Measurements from ENCODE around the gene GARS1.
"Not testable (repeated sequence)": the region's sequence is repeated elsewhere in the genome, so short reads cannot be mapped to it uniquely, and the experiment has no call there.

The GARS1 gene

DNA sequence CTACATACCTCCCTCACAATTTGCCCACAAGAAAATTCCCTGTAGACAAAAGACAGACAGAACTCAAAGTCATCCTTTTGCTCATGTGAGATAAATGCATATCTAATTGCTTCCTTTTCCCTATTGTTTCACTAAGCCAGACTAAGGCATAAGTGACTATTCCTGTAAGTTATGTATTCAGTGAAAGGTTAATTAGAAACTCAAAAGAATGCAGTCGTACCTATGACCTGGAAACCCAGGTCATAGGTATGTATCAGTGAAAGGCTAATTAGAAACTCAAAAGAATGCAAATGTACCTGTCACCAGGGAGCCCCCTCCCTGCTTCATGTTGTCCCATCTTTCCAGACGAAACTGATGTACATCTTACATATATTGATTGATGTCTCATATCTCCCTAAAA lies 10.3 kb upstream of the GARS1 start:
- H3K27me3 ChIP-seq (ENCODE audit: control insufficient read depth, low read length): no peaks in the 10 kb centered on the region
- H3F3A ChIP-seq (ENCODE audit: control insufficient read depth, insufficient read depth): no peaks in the 10 kb centered on the region
- no peaks in the 10 kb centered on the region for H3K9me2 ChIP-seq (replicated peaks; ENCODE audit: control insufficient read depth, low read length)
- TF ChIP-seq, protein P1, sequence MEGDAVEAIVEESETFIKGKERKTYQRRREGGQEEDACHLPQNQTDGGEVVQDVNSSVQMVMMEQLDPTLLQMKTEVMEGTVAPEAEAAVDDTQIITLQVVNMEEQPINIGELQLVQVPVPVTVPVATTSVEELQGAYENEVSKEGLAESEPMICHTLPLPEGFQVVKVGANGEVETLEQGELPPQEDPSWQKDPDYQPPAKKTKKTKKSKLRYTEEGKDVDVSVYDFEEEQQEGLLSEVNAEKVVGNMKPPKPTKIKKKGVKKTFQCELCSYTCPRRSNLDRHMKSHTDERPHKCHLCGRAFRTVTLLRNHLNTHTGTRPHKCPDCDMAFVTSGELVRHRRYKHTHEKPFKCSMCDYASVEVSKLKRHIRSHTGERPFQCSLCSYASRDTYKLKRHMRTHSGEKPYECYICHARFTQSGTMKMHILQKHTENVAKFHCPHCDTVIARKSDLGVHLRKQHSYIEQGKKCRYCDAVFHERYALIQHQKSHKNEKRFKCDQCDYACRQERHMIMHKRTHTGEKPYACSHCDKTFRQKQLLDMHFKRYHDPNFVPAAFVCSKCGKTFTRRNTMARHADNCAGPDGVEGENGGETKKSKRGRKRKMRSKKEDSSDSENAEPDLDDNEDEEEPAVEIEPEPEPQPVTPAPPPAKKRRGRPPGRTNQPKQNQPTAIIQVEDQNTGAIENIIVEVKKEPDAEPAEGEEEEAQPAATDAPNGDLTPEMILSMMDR (IDR thresholded peaks at IDR 0.05; ENCODE audit: low read depth, low read length, poor library complexity, severe bottlenecking): no peak
- no peak overlapping the region for H3K4me2 ChIP-seq (ENCODE audit: low read length)
- peaks cover 16% of the 10 kb centered on the region for H3K79me2 ChIP-seq (ENCODE audit: control insufficient read depth, low read length)
- H3K4me3 ChIP-seq (ENCODE audit: low read length): no peak overlapping the region
- H3K9me3 ChIP-seq (ENCODE audit: control insufficient read depth, insufficient read depth, low read length): peaks cover 9% of the 10 kb centered on the region; the same call in 1 of the 2 replicates
- H3K27ac ChIP-seq (ENCODE audit: low read depth, low read length): no peak overlapping the region
- no peaks in the 10 kb centered on the region for H4K20me1 ChIP-seq (ENCODE audit: control insufficient read depth, insufficient read depth, low read depth, low read length)
- peaks cover 59% of the 10 kb centered on the region for H3K36me3 ChIP-seq (ENCODE audit: control insufficient read depth, low read length)
- H3K4me1 ChIP-seq (ENCODE audit: control insufficient read depth, low read length): no peaks in the 10 kb centered on the region

DNA sequence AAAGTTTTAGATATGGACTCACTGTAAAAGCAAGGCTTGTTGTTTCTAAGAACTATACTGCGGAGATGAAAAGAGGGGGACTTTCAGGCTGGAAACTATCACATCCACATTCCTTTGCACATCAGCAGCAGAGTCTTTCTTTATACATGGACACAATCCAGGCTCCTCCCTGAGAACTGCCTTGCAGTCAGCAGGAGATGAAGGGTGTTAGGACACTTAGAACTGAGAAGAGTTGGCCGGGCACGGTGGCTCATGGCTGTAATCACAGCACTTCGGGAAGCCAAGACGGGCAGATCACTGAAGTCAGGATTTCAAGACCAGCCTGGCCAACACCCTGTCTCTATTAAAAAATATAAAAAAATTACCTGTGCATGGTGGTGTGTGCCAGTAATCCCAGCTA lies 9.7 kb upstream of the GARS1 start:
- H3K36me3 ChIP-seq (ENCODE audit: control insufficient read depth, low read length): peaks cover 59% of the 10 kb centered on the region

DNA sequence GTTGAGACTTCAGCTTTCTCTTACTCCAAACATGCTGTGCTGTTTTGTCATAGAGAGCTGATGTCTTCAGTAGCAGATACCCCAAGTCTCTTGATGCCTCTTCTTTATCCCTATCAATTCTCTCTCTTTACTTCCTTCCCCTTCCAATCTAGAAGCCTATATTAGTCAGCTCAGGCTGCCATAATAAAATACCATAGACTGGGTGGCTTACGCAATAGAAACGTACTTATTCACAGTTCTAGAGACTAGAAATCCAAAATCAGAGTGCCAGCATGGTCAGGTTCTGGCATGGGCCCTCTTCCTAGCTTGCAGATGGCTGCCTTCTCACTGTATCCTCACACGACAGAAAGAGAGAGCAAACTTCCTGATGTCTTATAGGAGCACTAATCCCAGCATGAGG lies 9.0 kb upstream of the GARS1 start:
- peaks cover 22% of the 10 kb centered on the region for H3K79me2 ChIP-seq (ENCODE audit: control insufficient read depth, low read length)
- no peaks in the 10 kb centered on the region for H3K9me2 ChIP-seq (replicated peaks; ENCODE audit: control insufficient read depth, low read length)
- H3K4me1 ChIP-seq (ENCODE audit: control insufficient read depth, low read length): no peaks in the 10 kb centered on the region
- H3K4me2 ChIP-seq (ENCODE audit: low read length): no peak overlapping the region
- TF ChIP-seq EZH2phosphoT487 (IDR thresholded peaks at IDR 0.05; ENCODE audit: borderline replicate concordance, low read length): no peak
- H4K20me1 ChIP-seq (ENCODE audit: control insufficient read depth, insufficient read depth, low read depth, low read length): no peaks in the 10 kb centered on the region
- no peaks in the 10 kb centered on the region for H3K27me3 ChIP-seq (ENCODE audit: control insufficient read depth, low read length)
- H3K9me3 ChIP-seq (ENCODE audit: control insufficient read depth, insufficient read depth, low read length): peaks cover 9% of the 10 kb centered on the region; the same call in 1 of the 2 replicates
- H3K27ac ChIP-seq (ENCODE audit: low read depth, low read length): no peak overlapping the region
- H3F3A ChIP-seq (ENCODE audit: control insufficient read depth, insufficient read depth): no peaks in the 10 kb centered on the region
- H3K4me3 ChIP-seq (ENCODE audit: low read length): no peak overlapping the region
- H3K36me3 ChIP-seq (ENCODE audit: control insufficient read depth, low read length): peaks cover 54% of the 10 kb centered on the region

More for the DNA sequence above, 9.7 kb upstream of the GARS1 start:
- Histone ChIP-seq H3K4me2 (ENCODE audit: low read length) (no peak overlapping the region), H3K4me3 (ENCODE audit: low read length) (no peak overlapping the region), H3K9me2 (replicated peaks; ENCODE audit: control insufficient read depth, low read length) (no peaks in the 10 kb centered on the region), H3F3A (ENCODE audit: control insufficient read depth, insufficient read depth) (no peaks in the 10 kb centered on the region), H4K20me1 (ENCODE audit: control insufficient read depth, insufficient read depth, low read depth, low read length) (no peaks in the 10 kb centered on the region), H3K4me1 (ENCODE audit: control insufficient read depth, low read length) (no peaks in the 10 kb centered on the region), H3K79me2 (ENCODE audit: control insufficient read depth, low read length) (peaks cover 17% of the 10 kb centered on the region), H3K27me3 (ENCODE audit: control insufficient read depth, low read length) (no peaks in the 10 kb centered on the region), H3K9me3 (ENCODE audit: control insufficient read depth, insufficient read depth, low read length) (peaks cover 9% of the 10 kb centered on the region; the same call in 1 of the 2 replicates), H3K27ac (ENCODE audit: low read depth, low read length) (no peak overlapping the region)
- TF ChIP-seq, protein P1 (IDR thresholded peaks at IDR 0.05; ENCODE audit: low read depth, low read length, poor library complexity, severe bottlenecking): no peak
- TF ChIP-seq EZH2phosphoT487 (IDR thresholded peaks at IDR 0.05; ENCODE audit: borderline replicate concordance, low read length): no peak

DNA sequence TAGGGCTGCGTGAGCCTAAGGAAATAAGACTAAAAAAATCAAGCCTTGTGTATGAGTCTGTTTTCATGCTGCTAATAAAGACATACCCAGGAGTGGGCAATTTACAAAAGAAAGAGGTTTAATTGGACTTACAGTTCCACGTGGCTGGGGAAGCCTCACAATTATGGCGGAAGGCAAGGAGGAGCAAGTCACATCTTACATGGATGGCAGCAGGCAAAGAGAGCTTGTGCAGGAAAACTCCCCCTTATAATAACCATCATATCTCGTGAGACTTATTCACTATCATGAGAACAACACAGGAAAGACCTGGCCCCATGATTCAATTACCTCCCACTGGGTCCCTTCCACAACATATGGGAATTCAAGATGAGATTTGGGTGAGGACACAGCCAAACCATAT lies 7.1 kb upstream of the GARS1 start:
- not testable (repeated sequence) for H3K4me3 ChIP-seq (ENCODE audit: low read length); H3K27me3 ChIP-seq (ENCODE audit: control insufficient read depth, low read length); H3K9me3 ChIP-seq (ENCODE audit: control insufficient read depth, insufficient read depth, low read length); H3K4me1 ChIP-seq (ENCODE audit: control insufficient read depth, low read length); H3K9me2 ChIP-seq (replicated peaks; ENCODE audit: control insufficient read depth, low read length); H4K20me1 ChIP-seq (ENCODE audit: control insufficient read depth, insufficient read depth, low read depth, low read length); H3K27ac ChIP-seq (ENCODE audit: low read depth, low read length); H3K4me2 ChIP-seq (ENCODE audit: low read length); H3F3A ChIP-seq (ENCODE audit: control insufficient read depth, insufficient read depth)
- peaks cover 39% of the 10 kb centered on the region for H3K79me2 ChIP-seq (ENCODE audit: control insufficient read depth, low read length)
- H3K36me3 ChIP-seq (ENCODE audit: control insufficient read depth, low read length): peaks cover 38% of the 10 kb centered on the region

All from DOHH2 (cell line).